Fibroblast of pulmonary artery (primary cell): ENCODE data around the gene TNKS1BP1.

Source experiments
- DNase-seq: peaks from one replicate; pipeline ENCODE4 v3.0.0-alpha.2; 2010; ENCODE audit warnings: low read depth
- H3K4me3 ChIP-seq: replicated peaks from 2 replicates; pipeline ENCODE4 v1.5.1; 2011; ENCODE audit warnings: low read depth, mild to moderate bottlenecking, control low read depth, low read length, moderate library complexity
- CTCF ChIP-seq: IDR thresholded peaks from 2 replicates; pipeline ENCODE4 v1.5.1; 2011; ENCODE audit warnings: mild to moderate bottlenecking, control low read depth, low read length, inconsistent platforms; ENCODE audit errors: missing control alignments

Gene TNKS1BP1

DNA sequence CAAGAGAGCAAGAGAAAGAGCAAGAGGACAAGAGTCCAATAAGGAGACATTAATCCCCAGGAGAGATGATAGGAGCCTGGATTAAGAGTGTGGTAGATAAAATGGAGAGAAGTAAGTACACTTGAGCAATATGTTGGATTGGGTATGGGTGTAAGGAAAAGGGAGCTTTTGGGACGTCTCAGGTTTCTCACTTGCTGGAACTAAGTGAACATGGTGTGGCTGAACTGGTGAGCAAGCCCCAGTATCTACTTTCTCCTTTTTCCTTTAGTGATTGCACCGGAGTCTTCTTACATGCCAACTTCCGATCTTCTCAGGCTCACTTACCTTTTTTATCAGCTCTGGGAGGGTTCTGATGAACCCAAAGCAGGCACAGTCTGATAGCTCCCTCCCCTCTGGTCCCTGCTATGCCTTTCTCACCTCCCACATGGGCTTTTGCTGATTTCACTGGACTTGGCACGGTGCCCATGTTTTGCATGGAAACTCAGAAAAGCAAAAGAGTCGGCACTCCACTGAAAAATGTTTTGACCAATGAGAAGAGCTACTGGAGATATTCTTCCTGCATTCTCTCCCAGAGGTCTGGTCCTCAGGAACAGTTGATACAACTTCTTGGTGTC lies 73.2 kb downstream of the TNKS1BP1 start:
- TF ChIP-seq CTCF, result no peak
- DNase-seq, result peak; percentile 80
- no peak overlapping the region for H3K4me3 ChIP-seq

- DNase-seq, result peak; percentile 31
- no peak for TF ChIP-seq CTCF
- no peak overlapping the region for H3K4me3 ChIP-seq
Observed at GRCh38 chr11:57251037-57251436, 73.7 kb downstream of the TNKS1BP1 start.
